PFSK-1 (cell line): ENCODE data around the gene KRT5.

Experiments
- FOXP2 ChIP-seq: optimal IDR thresholded peaks from 2 replicates; pipeline ENCODE3; 2011; ENCODE audit warnings: borderline replicate concordance, control low read depth, inconsistent platforms; ENCODE audit not compliant: insufficient read depth; ENCODE audit errors: extremely low read length, extremely low read depth
- POLR2AphosphoS5 ChIP-seq: IDR thresholded peaks from 2 replicates; pipeline ENCODE4 v1.6.1; 2012; ENCODE audit warnings: low read depth, mild to moderate bottlenecking, control low read depth, low read length, moderate library complexity
- REST ChIP-seq, 2 experiments: IDR thresholded peaks; 2 replicates each; pipeline versions ENCODE4 v1.6.1 to v1.8.0; 2011 to 2012; ENCODE audit warnings: low read depth in 2 of 2, low read length in 2 of 2, control low read depth in 1 of 2, inconsistent platforms in 1 of 2, mild to moderate bottlenecking in 1 of 2, moderate library complexity in 1 of 2; ENCODE audit not compliant: insufficient read depth in 1 of 2
- TAF1 ChIP-seq: IDR thresholded peaks from 2 replicates; pipeline ENCODE4 v1.6.1; 2012; ENCODE audit warnings: low read length, control low read depth, borderline replicate concordance; ENCODE audit not compliant: insufficient read depth

- TF ChIP-seq POLR2AphosphoS5 = no peak
- no peak for TF ChIP-seq REST (IDR thresholded peaks at IDR 0.05; ENCODE audit: insufficient read depth in 1 of 2, low read depth in 2 of 2, low read length in 2 of 2)
- no peak for TF ChIP-seq TAF1
- TF ChIP-seq FOXP2 = no peak
Measured at GRCh38 chr12:52464897-52465296, 55.3 kb downstream of the KRT5 start.
